ENCODE results near the gene RAB35.

The RAB35 gene

GRCh38 chr12:120066341-120066740, 50.2 kb downstream of the RAB35 start:
- no peaks in the 10 kb centered on the region for H3K27me3 ChIP-seq (ENCODE audit: low read depth, low read length)
- H3K27ac ChIP-seq (ENCODE audit: low read length): no peak overlapping the region
- no peaks in the 10 kb centered on the region for H3K4me1 ChIP-seq (ENCODE audit: control insufficient read depth in 1 of 2, insufficient read depth in 2 of 2, low read length in 2 of 2)
- no peaks in the 10 kb centered on the region for H3K9me3 ChIP-seq (ENCODE audit: control insufficient read depth in 1 of 2, low read length in 2 of 2)
- H3K36me3 ChIP-seq (ENCODE audit: control insufficient read depth in 1 of 2, insufficient read depth in 2 of 2, low read length in 2 of 2): no peaks in the 10 kb centered on the region
- H3K4me3 ChIP-seq (ENCODE audit: low read depth in 1 of 2, low read length in 2 of 2): no peak overlapping the region

GRCh38 chr12:120065472-120065871, 51.1 kb downstream of the RAB35 start:
- Histone ChIP-seq H3K27ac (ENCODE audit: low read length) (no peak overlapping the region), H3K9me3 (ENCODE audit: control insufficient read depth in 1 of 2, low read length in 2 of 2) (no peaks in the 10 kb centered on the region), H3K4me1 (ENCODE audit: control insufficient read depth in 1 of 2, insufficient read depth in 2 of 2, low read length in 2 of 2) (no peaks in the 10 kb centered on the region), H3K36me3 (ENCODE audit: control insufficient read depth in 1 of 2, insufficient read depth in 2 of 2, low read length in 2 of 2) (no peaks in the 10 kb centered on the region), H3K4me3 (ENCODE audit: low read depth in 1 of 2, low read length in 2 of 2) (no peak overlapping the region), H3K27me3 (ENCODE audit: low read depth, low read length) (no peaks in the 10 kb centered on the region)

DNA sequence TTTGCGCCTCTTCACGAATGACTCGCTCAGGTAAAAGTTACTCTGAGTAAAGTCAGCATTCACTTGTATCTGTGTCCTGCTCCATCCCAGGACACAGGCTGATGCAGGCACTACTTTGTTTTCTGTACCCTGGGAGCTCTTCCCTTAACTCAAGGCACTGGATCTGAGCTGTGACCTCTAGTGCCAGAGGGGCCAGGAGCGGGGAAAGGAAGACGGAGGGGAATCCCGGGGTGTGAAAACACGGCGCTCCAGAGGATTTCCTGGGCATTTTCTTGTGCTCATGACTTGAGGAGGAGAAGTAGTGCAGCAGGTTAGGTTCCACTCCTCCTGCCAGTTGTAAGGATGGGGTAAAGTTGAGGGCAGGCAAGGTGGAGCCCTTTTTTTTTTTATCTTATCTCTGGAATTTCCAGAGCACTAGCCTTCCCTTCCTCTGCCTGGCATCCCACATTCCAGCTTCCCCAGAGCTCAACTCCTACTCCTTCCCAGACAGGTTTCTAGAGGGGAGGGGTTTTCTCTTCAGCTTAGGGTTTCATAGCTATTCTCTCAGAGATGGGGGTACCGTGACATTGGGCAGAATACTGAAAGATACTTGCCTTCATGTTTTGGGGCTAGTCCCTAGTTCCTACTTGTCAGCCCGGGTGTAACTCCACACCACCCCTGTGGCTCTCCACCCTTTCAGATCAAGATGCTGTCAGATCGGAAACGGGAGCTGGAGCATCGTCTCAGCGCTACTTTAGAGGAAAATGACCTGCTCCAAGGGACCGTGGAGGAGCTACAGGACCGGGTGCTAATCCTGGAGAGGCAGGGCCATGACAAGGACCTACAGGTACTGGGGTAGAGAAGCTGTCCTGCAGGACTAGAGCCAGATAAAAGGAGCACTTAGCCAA, 52.3 kb downstream of the RAB35 start:
- no peak overlapping the region for H3K4me3 ChIP-seq (ENCODE audit: low read depth in 1 of 2, low read length in 2 of 2)
- H3K9me3 ChIP-seq (ENCODE audit: control insufficient read depth in 1 of 2, low read length in 2 of 2): no peaks in the 10 kb centered on the region
- no peaks in the 10 kb centered on the region for H3K27me3 ChIP-seq (ENCODE audit: low read depth, low read length)
- no peaks in the 10 kb centered on the region for H3K4me1 ChIP-seq (ENCODE audit: control insufficient read depth in 1 of 2, insufficient read depth in 2 of 2, low read length in 2 of 2)
- no peak overlapping the region for H3K27ac ChIP-seq (ENCODE audit: low read length)
- H3K36me3 ChIP-seq (ENCODE audit: control insufficient read depth in 1 of 2, insufficient read depth in 2 of 2, low read length in 2 of 2): no peaks in the 10 kb centered on the region

GRCh38 chr12:120062976-120063579, 53.5 kb downstream of the RAB35 start:
- H3K4me3 ChIP-seq (ENCODE audit: low read depth in 1 of 2, low read length in 2 of 2): no peak overlapping the region
- no peaks in the 10 kb centered on the region for H3K4me1 ChIP-seq (ENCODE audit: control insufficient read depth in 1 of 2, insufficient read depth in 2 of 2, low read length in 2 of 2)
- no peaks in the 10 kb centered on the region for H3K9me3 ChIP-seq (ENCODE audit: control insufficient read depth in 1 of 2, low read length in 2 of 2)
- no peak overlapping the region for H3K27ac ChIP-seq (ENCODE audit: low read length)
- no peaks in the 10 kb centered on the region for H3K36me3 ChIP-seq (ENCODE audit: control insufficient read depth in 1 of 2, insufficient read depth in 2 of 2, low read length in 2 of 2)
- H3K27me3 ChIP-seq (ENCODE audit: low read depth, low read length): no peaks in the 10 kb centered on the region

DNA sequence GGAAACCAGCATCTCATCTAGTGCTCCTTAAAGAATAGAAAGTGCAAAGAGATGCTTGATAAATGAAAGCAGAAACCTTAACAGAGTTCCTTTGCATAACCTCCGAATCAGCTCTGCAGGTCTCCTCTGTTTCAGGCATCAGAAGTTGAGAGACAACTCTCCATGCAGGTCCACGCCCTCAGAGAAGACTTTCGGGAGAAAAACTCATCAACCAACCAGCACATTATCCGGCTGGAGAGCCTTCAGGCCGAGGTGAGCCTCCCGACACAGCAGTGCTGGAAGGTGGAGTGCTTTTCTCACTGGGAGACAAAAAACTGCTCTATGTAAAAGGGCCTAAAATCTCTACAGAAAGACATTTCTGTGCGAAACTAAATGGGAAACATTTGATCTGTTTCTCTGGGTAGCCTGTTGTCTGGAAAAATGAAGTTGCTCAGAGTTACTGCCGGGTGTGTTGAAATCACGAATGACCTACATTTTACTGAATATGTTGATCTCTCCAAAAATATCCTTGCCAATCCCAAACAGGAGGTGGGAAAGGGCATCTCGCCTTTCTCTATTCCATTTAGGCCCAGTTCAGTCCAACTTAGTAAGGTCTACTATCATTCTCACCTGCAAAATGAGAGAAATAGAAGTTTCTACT, 54.9 kb downstream of the RAB35 start:
- H3K4me1 ChIP-seq (ENCODE audit: control insufficient read depth in 1 of 2, insufficient read depth in 2 of 2, low read length in 2 of 2): no peaks in the 10 kb centered on the region
- no peaks in the 10 kb centered on the region for H3K27me3 ChIP-seq (ENCODE audit: low read depth, low read length)
- no peaks in the 10 kb centered on the region for H3K36me3 ChIP-seq (ENCODE audit: control insufficient read depth in 1 of 2, insufficient read depth in 2 of 2, low read length in 2 of 2)
- no peaks in the 10 kb centered on the region for H3K9me3 ChIP-seq (ENCODE audit: control insufficient read depth in 1 of 2, low read length in 2 of 2)
- no peak overlapping the region for H3K4me3 ChIP-seq (ENCODE audit: low read depth in 1 of 2, low read length in 2 of 2)
- no peak overlapping the region for H3K27ac ChIP-seq (ENCODE audit: low read length)

DNA sequence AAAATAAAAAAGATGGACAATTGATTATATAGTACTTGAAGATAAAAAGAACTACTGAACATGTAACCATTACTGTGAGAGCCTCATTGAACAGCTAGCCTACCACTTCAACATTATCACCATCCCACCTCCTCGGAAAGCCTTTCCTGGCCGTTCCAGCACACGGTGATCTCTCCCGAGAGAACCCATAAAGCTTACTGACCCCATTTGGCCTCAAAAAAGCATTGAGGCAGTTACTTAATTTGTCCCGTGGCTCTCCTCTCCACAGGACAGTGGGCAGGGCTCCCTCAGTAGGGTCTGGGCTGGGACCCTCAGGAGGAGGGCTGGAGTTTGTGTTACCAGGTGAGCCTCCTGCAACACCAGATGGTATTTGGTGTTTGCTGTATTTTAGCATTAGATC, 55.8 kb downstream of the RAB35 start:
- Histone ChIP-seq H3K4me1 (ENCODE audit: control insufficient read depth in 1 of 2, insufficient read depth in 2 of 2, low read length in 2 of 2) (no peaks in the 10 kb centered on the region), H3K27ac (ENCODE audit: low read length) (no peak overlapping the region), H3K4me3 (ENCODE audit: low read depth in 1 of 2, low read length in 2 of 2) (no peak overlapping the region), H3K9me3 (ENCODE audit: control insufficient read depth in 1 of 2, low read length in 2 of 2) (no peaks in the 10 kb centered on the region), H3K36me3 (ENCODE audit: control insufficient read depth in 1 of 2, insufficient read depth in 2 of 2, low read length in 2 of 2) (no peaks in the 10 kb centered on the region), H3K27me3 (ENCODE audit: low read depth, low read length) (no peaks in the 10 kb centered on the region)

DNA sequence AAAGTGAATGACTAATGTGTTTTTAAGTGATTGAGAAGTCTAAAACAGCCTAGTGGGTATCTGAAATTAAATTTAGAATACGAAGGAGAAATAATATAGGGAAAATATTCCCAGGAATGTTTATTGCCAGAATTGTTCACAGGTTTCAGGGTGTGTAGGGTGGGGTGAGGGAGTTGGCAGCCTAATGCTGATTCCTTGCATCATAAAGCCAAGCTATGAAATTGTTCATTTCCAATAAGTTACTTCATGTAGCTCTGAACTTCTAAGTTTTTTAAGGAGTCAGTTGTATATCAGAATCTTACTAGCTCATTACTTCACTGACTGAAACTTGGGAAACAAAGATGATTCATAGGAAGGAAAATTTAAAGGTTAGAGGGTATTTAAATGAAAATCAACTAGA, 56.4 kb downstream of the RAB35 start:
- Histone ChIP-seq H3K4me3 (ENCODE audit: low read depth in 1 of 2, low read length in 2 of 2) (no peak overlapping the region), H3K9me3 (ENCODE audit: control insufficient read depth in 1 of 2, low read length in 2 of 2) (no peaks in the 10 kb centered on the region), H3K36me3 (ENCODE audit: control insufficient read depth in 1 of 2, insufficient read depth in 2 of 2, low read length in 2 of 2) (no peaks in the 10 kb centered on the region), H3K4me1 (ENCODE audit: control insufficient read depth in 1 of 2, insufficient read depth in 2 of 2, low read length in 2 of 2) (no peaks in the 10 kb centered on the region), H3K27me3 (ENCODE audit: low read depth, low read length) (no peaks in the 10 kb centered on the region), H3K27ac (ENCODE audit: low read length) (no peak overlapping the region)

GRCh38 chr12:120056739-120057138, 59.8 kb downstream of the RAB35 start:
- H3K4me3 ChIP-seq (ENCODE audit: low read depth in 1 of 2, low read length in 2 of 2): no peak overlapping the region
- H3K27me3 ChIP-seq (ENCODE audit: low read depth, low read length): no peaks in the 10 kb centered on the region
- H3K36me3 ChIP-seq (ENCODE audit: control insufficient read depth in 1 of 2, insufficient read depth in 2 of 2, low read length in 2 of 2): no peaks in the 10 kb centered on the region
- no peaks in the 10 kb centered on the region for H3K9me3 ChIP-seq (ENCODE audit: control insufficient read depth in 1 of 2, low read length in 2 of 2)
- H3K4me1 ChIP-seq (ENCODE audit: control insufficient read depth in 1 of 2, insufficient read depth in 2 of 2, low read length in 2 of 2): no peaks in the 10 kb centered on the region
- H3K27ac ChIP-seq (ENCODE audit: low read length): no peak overlapping the region

- Histone ChIP-seq H3K4me1 (ENCODE audit: control insufficient read depth in 1 of 2, insufficient read depth in 2 of 2, low read length in 2 of 2) (no peaks in the 10 kb centered on the region), H3K36me3 (ENCODE audit: control insufficient read depth in 1 of 2, insufficient read depth in 2 of 2, low read length in 2 of 2) (no peaks in the 10 kb centered on the region), H3K4me3 (ENCODE audit: low read depth in 1 of 2, low read length in 2 of 2) (no peak overlapping the region), H3K27ac (ENCODE audit: low read length) (no peak overlapping the region), H3K9me3 (ENCODE audit: control insufficient read depth in 1 of 2, low read length in 2 of 2) (no peaks in the 10 kb centered on the region), H3K27me3 (ENCODE audit: low read depth, low read length) (no peaks in the 10 kb centered on the region)
These were observed 61.1 kb downstream of the RAB35 start for GRCh38 chr12:120055231-120056000.

DNA sequence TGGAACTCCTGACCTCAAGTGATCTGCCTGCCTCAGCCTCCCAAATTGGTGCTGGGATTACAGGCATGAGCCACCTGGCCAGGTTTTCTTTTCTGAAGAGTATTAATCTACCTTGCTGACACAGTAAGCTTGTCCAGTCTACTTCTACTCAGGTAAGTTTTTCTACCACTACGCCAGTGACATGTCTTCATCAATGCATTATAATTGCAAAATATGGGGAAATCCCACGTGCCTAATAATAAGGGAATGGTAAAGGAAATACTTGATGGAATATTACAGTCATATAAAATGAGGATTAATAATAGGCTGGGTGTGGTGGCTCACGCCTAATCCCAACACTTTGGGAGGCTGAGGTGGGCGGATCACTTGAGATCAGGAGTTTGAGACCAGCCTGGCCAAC, 62.3 kb downstream of the RAB35 start:
- H3K9me3 ChIP-seq (ENCODE audit: control insufficient read depth in 1 of 2, low read length in 2 of 2): no peaks in the 10 kb centered on the region
- H3K27ac ChIP-seq (ENCODE audit: low read length): no peak overlapping the region
- H3K4me3 ChIP-seq (ENCODE audit: low read depth in 1 of 2, low read length in 2 of 2): no peak overlapping the region

DNA sequence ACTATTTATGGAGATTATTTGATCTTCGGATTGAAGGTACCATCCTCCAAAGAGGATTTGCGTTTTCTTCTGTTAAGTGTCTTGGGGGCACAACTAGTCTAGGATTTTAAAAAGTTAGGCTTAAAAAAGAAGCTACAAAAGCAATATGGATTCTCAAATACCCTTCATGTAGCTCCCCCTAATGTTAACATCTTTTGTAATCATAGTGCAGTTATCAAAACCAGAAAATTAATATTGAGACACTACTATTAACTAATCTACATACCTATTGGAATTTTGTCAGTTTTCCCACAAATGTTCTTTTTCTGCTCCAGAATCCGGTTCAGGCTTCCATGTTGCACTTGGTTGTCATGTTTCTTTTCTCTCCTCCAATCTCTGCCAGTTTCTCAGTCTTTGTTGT, 65.0 kb downstream of the RAB35 start:
- no peak overlapping the region for H3K27ac ChIP-seq (ENCODE audit: low read length)
- H3K36me3 ChIP-seq (ENCODE audit: control insufficient read depth in 1 of 2, insufficient read depth in 2 of 2, low read length in 2 of 2): no peaks in the 10 kb centered on the region
- no peaks in the 10 kb centered on the region for H3K27me3 ChIP-seq (ENCODE audit: low read depth, low read length)

More for the DNA sequence above, 62.3 kb downstream of the RAB35 start:
- Histone ChIP-seq H3K27me3 (ENCODE audit: low read depth, low read length) (no peaks in the 10 kb centered on the region), H3K4me1 (ENCODE audit: control insufficient read depth in 1 of 2, insufficient read depth in 2 of 2, low read length in 2 of 2) (no peaks in the 10 kb centered on the region), H3K36me3 (ENCODE audit: control insufficient read depth in 1 of 2, insufficient read depth in 2 of 2, low read length in 2 of 2) (no peaks in the 10 kb centered on the region)

More for the DNA sequence above, 65.0 kb downstream of the RAB35 start:
- Histone ChIP-seq H3K9me3 (ENCODE audit: control insufficient read depth in 1 of 2, low read length in 2 of 2) (no peaks in the 10 kb centered on the region), H3K4me1 (ENCODE audit: control insufficient read depth in 1 of 2, insufficient read depth in 2 of 2, low read length in 2 of 2) (no peaks in the 10 kb centered on the region), H3K4me3 (ENCODE audit: low read depth in 1 of 2, low read length in 2 of 2) (no peak overlapping the region)
